HepG2 (cell line): Measurements from ENCODE around the gene EPHA2. TPM values are rescaled to one million over a fixed set of nuclear protein-coding genes. Genes with fewer than 3 reads are reported as not detected.

Experiments
- ATAC-seq: fragments of 200-7000 bp; cut with Tn5 transposase; 3 replicates; pipeline ENCODE4 v1.9.1; 2020; ENCODE audit warnings: mild to moderate bottlenecking, moderate library complexity
- BruUV-seq: library from RNA; stranded (reverse); fragments of 400-500 nt; replicated peaks from 2 replicates; lab custom pipeline; 2021; lab: Mats Ljungman, UMichigan
- CTCF ChIA-PET: fragments of 300-600 bp; formaldehyde crosslinking; extraction: SDS; loops from one replicate; lab custom pipeline; 2021; ENCODE audit warnings: low total read pairs, inconsistent platforms, low intra/inter-chr PET ratio; lab: Yijun Ruan, JAX
- POLR2A ChIA-PET: fragments of 350-600 bp; sonication (Branson Sonifier 250); formaldehyde crosslinking; loops from one replicate; lab custom pipeline; 2020; ENCODE audit warnings: antibody characterized with exemption, inconsistent platforms; lab: Yijun Ruan, JAX
- DNase-seq: peaks from one replicate; pipeline ENCODE4 v3.0.0-alpha.2; 2015; ENCODE audit warnings: low spot score
- FAIRE-seq: peaks from 3 replicates; lab custom pipeline; 2011; peaks lifted over from hg19 to GRCh38; lab: Jason Lieb, UNC
- H2AFZ ChIP-seq: one replicate; pipeline ENCODE4 v1.6.1; 2011; ENCODE audit warnings: low read length, inconsistent platforms
- H3K27ac ChIP-seq: fragments of 300-600 bp; 3 replicates; pipeline ENCODE4 v1.8.0; 2011; ENCODE audit warnings: mixed run types, mild to moderate bottlenecking, mixed read lengths, low read length, inconsistent platforms; ENCODE audit not compliant: insufficient read depth; ENCODE audit errors: extremely low read length
- H3K27me3 ChIP-seq, 2 experiments: fragments of 200-600 bp in 1 of 2; 2 replicates in 1 of 2; 3 replicates in 1 of 2; pipeline versions ENCODE4 v1.6.0 to v1.8.0; 2011; ENCODE audit warnings: low read length in 2 of 2, mild to moderate bottlenecking in 2 of 2, moderate library complexity in 2 of 2, inconsistent platforms in 1 of 2; ENCODE audit not compliant: insufficient read depth in 2 of 2, control insufficient read depth in 1 of 2
- H3K36me3 ChIP-seq, 2 experiments: fragments of 200-600 bp in 1 of 2; replicated peaks in 1 of 2; 2 replicates in 1 of 2; 3 replicates in 1 of 2; pipeline versions ENCODE4 v1.5.1 to v1.8.0; 2011; ENCODE audit warnings: low read length in 2 of 2, inconsistent platforms in 1 of 2; ENCODE audit not compliant: insufficient read depth in 2 of 2, control insufficient read depth in 1 of 2
- H3K4me1 ChIP-seq: 2 replicates; pipeline ENCODE4 v1.5.1; 2012; ENCODE audit warnings: low read length, inconsistent platforms; ENCODE audit not compliant: insufficient read depth
- H3K4me2 ChIP-seq: 2 replicates; pipeline ENCODE4 v1.6.0; 2011; ENCODE audit warnings: low read depth, low read length, inconsistent platforms
- H3K4me3 ChIP-seq, 3 experiments: fragments of 200-600 bp in 1 of 3; sonication (generic), shearing (Covaris generic) in 1 of 3; replicated peaks in 1 of 3; 2 replicates each; pipeline ENCODE4 v1.5.1; 2011 to 2016; ENCODE audit warnings: low read length in 3 of 3, inconsistent platforms in 2 of 3, low read depth in 2 of 3, mild to moderate bottlenecking in 2 of 3, control low read depth in 1 of 3, mixed read lengths in 1 of 3; ENCODE audit not compliant: insufficient read depth in 1 of 3
- H3K79me2 ChIP-seq: one replicate; pipeline ENCODE4 v1.6.1; 2011; ENCODE audit warnings: low read length, inconsistent platforms; ENCODE audit not compliant: insufficient read depth
- H3K9ac ChIP-seq: 2 replicates; pipeline ENCODE4 v1.6.0; 2011; ENCODE audit warnings: mild to moderate bottlenecking, low read depth, low read length, inconsistent platforms; ENCODE audit not compliant: insufficient read depth
- H3K9me3 ChIP-seq: 2 replicates; pipeline ENCODE4 v1.5.1; 2012; ENCODE audit warnings: mild to moderate bottlenecking, low read length
- H4K20me1 ChIP-seq: 2 replicates; pipeline ENCODE4 v1.6.0; 2011; ENCODE audit warnings: inconsistent platforms, mild to moderate bottlenecking, low read length, moderate library complexity; ENCODE audit not compliant: insufficient read depth
- ATF7-NPFF ChIP-seq: sonication (generic); formaldehyde crosslinking; IDR thresholded peaks from 2 replicates; pipeline ENCODE4 v1.8.1; 2023; ENCODE audit warnings: mild to moderate bottlenecking, low read depth, missing genetic modification reagents, moderate library complexity
- DPF2 ChIP-seq: sonication (generic); formaldehyde crosslinking; IDR thresholded peaks from 2 replicates; pipeline ENCODE4 v1.4.0; 2020; ENCODE audit warnings: mild to moderate bottlenecking, low read depth, missing genetic modification reagents, borderline replicate concordance
- HDAC2 ChIP-seq: sonication (generic); formaldehyde crosslinking; IDR thresholded peaks from 2 replicates; pipeline ENCODE4 v1.4.0; 2020; ENCODE audit warnings: missing genetic modification reagents
- PATZ1 ChIP-seq: sonication (generic); formaldehyde crosslinking; IDR thresholded peaks from 2 replicates; pipeline ENCODE4 v1.4.0; 2020; ENCODE audit warnings: missing genetic modification reagents
- SAFB2 ChIP-seq: sonication (generic); formaldehyde crosslinking; IDR thresholded peaks from 2 replicates; pipeline ENCODE4 v1.5.1; 2020; ENCODE audit warnings: missing genetic modification reagents, low read depth, mild to moderate bottlenecking, borderline replicate concordance
- SKI ChIP-seq: fragments of 450-650 bp; IDR thresholded peaks from one replicate; pipeline ENCODE4 v1.6.1; 2018; ENCODE audit warnings: mild to moderate bottlenecking; ENCODE audit not compliant: partially characterized antibody
- TEAD3 ChIP-seq: optimal IDR thresholded peaks from 2 replicates; pipeline ENCODE3; 2016; ENCODE audit warnings: borderline replicate concordance
- TFAP4 ChIP-seq: sonication (generic); IDR thresholded peaks from 2 replicates; pipeline ENCODE4 v1.6.1; 2016; ENCODE audit warnings: low read depth, borderline replicate concordance
- ZBTB33 ChIP-seq: sonication (generic); formaldehyde crosslinking; IDR thresholded peaks from 2 replicates; pipeline ENCODE4 v1.4.0; 2020; ENCODE audit warnings: missing genetic modification reagents
- ZBTB43 ChIP-seq: sonication (generic); formaldehyde crosslinking; conservative IDR thresholded peaks from 2 replicates; pipeline ENCODE4 v1.4.0; 2020; ENCODE audit warnings: missing genetic modification reagents
- ZFY ChIP-seq: sonication (generic); formaldehyde crosslinking; IDR thresholded peaks from 2 replicates; pipeline ENCODE4 v1.4.0; 2020; ENCODE audit warnings: missing genetic modification reagents
- ZNF546 ChIP-seq: sonication (generic); formaldehyde crosslinking; conservative IDR thresholded peaks from 2 replicates; pipeline ENCODE4 v1.8.1; 2023; ENCODE audit warnings: mild to moderate bottlenecking, missing genetic modification reagents
- ZNF558 ChIP-seq: sonication (generic); formaldehyde crosslinking; IDR thresholded peaks from 2 replicates; pipeline ENCODE4 v1.9.0; 2022; ENCODE audit warnings: mild to moderate bottlenecking, missing genetic modification reagents, borderline replicate concordance
- ZNF574 ChIP-seq: sonication (generic); formaldehyde crosslinking; IDR thresholded peaks from 2 replicates; pipeline ENCODE4 v1.4.0; 2020; ENCODE audit warnings: missing genetic modification reagents
- WGBS: methylation state at CpG from one replicate; pipeline ENCODE4 v1.1.6; 2017; ENCODE audit warnings: low lambda C conversion rate; 5-methylcytosine and 5-hydroxymethylcytosine counted together
- in situ Hi-C: cut with HindIII; loops from 2 replicates; pipeline ENCODE4 v1.10.0; 2017; ENCODE audit warnings: low pct_unique_long_range_greater_than_20kb; ENCODE audit not compliant: extremely low pct_ligation_motif_present
- intact Hi-C: fragments of 100-400 bp; cut with micrococcal nuclease; formaldehyde crosslinking; loops from one replicate; pipeline ENCODE4 v1.10.0; 2022; ENCODE audit not compliant: unreplicated experiment
- polyA plus RNA-seq, 8 experiments: library from polyadenylated mRNA; depleted of rRNA in 3 of 8; stranded (reverse) in 7 of 8; unstranded in 1 of 8; fragments of >200 nt; fragmentation: Illumina TruSeq in 4 of 8; extraction: Trizol in 4 of 8; gene quantifications; 2 replicates each; pipeline versions ENCODE4 v1.2.1 to v1.2.3, GENCODE V29; 2011 to 2016; ENCODE audit warnings: low read depth in 4 of 8, missing spikeins in 1 of 8, mixed read lengths in 1 of 8; ENCODE audit not compliant: insufficient read depth in 1 of 8
- total RNA-seq, 5 experiments: library from RNA; depleted of rRNA; stranded (reverse); fragments of >200 nt; fragmentation: Illumina TruSeq; extraction: Trizol; gene quantifications; 2 replicates each; pipeline ENCODE4 v1.2.3, GENCODE V29; 2016; ENCODE audit warnings: low read depth in 1 of 5

Gene EPHA2
- total and polyA plus RNA-seq, 2 of the 13 experiments (the other 11 are each of a cell fraction or from before 2014, with no cell fraction given), result 33.6 to 53.6 TPM

GRCh38 chr1:16152481-16153087, 3.3 kb downstream of the EPHA2 start:
- ATAC-seq (no peak), DNase-seq (peak; percentile 59), FAIRE-seq (no peak)
- no TSS peak for BruUV-seq
- H3K4me3 ChIP-seq, result peak overlapping the region; percentile 92 to 100 (median 95)
- no peaks in the 10 kb centered on the region; a peak in 1 of 5 replicates for H3K27me3 ChIP-seq
- ChIA-PET CTCF (no interaction called here), POLR2A (interaction anchor here (0.7 to 5.9 kb wide), 5 partner anchors 7 to 70 kb away, joined by 3 to 120 read pairs (median 51); no protein-coding TSS in a partner anchor)
- intact Hi-C loops (no loop called here), in situ Hi-C loops (no loop called here)
- peaks cover 79% of the 10 kb centered on the region for H3K4me1 ChIP-seq
- peak overlapping the region; percentile 86 for H3K27ac ChIP-seq
- peak overlapping the region; percentile 95 for H3K9ac ChIP-seq
- no peak overlapping the region for H2AFZ ChIP-seq
- H3K79me2 ChIP-seq, result peaks cover 81% of the 10 kb centered on the region
- peaks cover 26 to 46% of the 10 kb centered on the region in 2 experiments for H3K36me3 ChIP-seq
- 57% methylated on average over 12 of the region's 16 CpGs for WGBS
- H3K4me2 ChIP-seq, result peak overlapping the region; percentile 99
- H3K9me3 ChIP-seq, result no peaks in the 10 kb centered on the region
- H4K20me1 ChIP-seq, result peaks cover 50% of the 10 kb centered on the region
- TF ChIP-seq ZBTB43, result no peak
- TF ChIP-seq SKI, result no peak
- TF ChIP-seq ZNF574 (CRISPR knock-in tag), result peak; percentile 25; the same call in 1 of the 2 replicates
- no peak for TF ChIP-seq ZNF546 (CRISPR knock-in tag)
- TF ChIP-seq HDAC2 (CRISPR knock-in tag), result 0 out of 2 replicates have a peak, but pooled peaks have one; percentile 39
- TF ChIP-seq DPF2, result no peak
- TF ChIP-seq TEAD3 (CRISPR knock-in tag), result peak; percentile 27
- TF ChIP-seq SAFB2 (CRISPR knock-in tag), result no peak
- peak; percentile 83 for TF ChIP-seq PATZ1 (CRISPR knock-in tag)
- peak; percentile 30; the same call in 1 of the 2 replicates for TF ChIP-seq ZBTB33 (CRISPR knock-in tag)
- TF ChIP-seq ZNF558, result no peak
- 0 out of 2 replicates have a peak, but pooled peaks have one; percentile 42 for TF ChIP-seq ZFY (CRISPR knock-in tag)
- TF ChIP-seq ATF7-NPFF (CRISPR knock-in tag), result 0 out of 2 replicates have a peak, but pooled peaks have one; percentile 25
- peak; percentile 32; the same call in 1 of the 2 replicates for TF ChIP-seq TFAP4
